Endothelial cell of umbilical vein (primary cell): ENCODE results near the gene BLM. TPM values are rescaled to one million over a fixed set of nuclear protein-coding genes. Genes with fewer than 3 reads are reported as not detected.
A peak's percentile ranks its signal among the peaks of the same experiment; 100 is the strongest.

ENCODE experiments used
- BruUV-seq: library from RNA; stranded (reverse); fragments of 400-500 nt; replicated peaks from 2 replicates; lab custom pipeline; 2021; lab: Mats Ljungman, UMichigan
- CTCF ChIA-PET: fragments of 300-600, 350-600 bp; sonication (Branson Sonifier 250); formaldehyde crosslinking; loops from one replicate; lab custom pipeline; 2021; ENCODE audit warnings: antibody characterized with exemption, inconsistent platforms; lab: Charles Lee
- POLR2A ChIA-PET: fragments of 300-600, 350-600 bp; sonication (Branson Sonifier 250); formaldehyde crosslinking; loops from one replicate; lab custom pipeline; 2021; ENCODE audit warnings: antibody characterized with exemption, inconsistent platforms; lab: Charles Lee
- DNase-seq: peaks from one replicate; pipeline ENCODE4 v3.0.0-alpha.2; 2011; ENCODE audit warnings: low read depth, low spot score
- FAIRE-seq: peaks from 2 replicates; lab custom pipeline; 2011; peaks lifted over from hg19 to GRCh38; lab: Jason Lieb, UNC
- H2AFZ ChIP-seq: 2 replicates; pipeline ENCODE4 v1.6.0; 2012; ENCODE audit warnings: low read depth, low read length, control low read depth, inconsistent platforms
- H3K27ac ChIP-seq: 2 replicates; pipeline ENCODE4 v1.5.1; 2011; ENCODE audit warnings: low read depth, mild to moderate bottlenecking, control low read depth, low read length, moderate library complexity; ENCODE audit not compliant: insufficient read depth
- H3K27me3 ChIP-seq, 2 experiments: 2 replicates each; pipeline versions ENCODE4 v1.6.0 to v1.6.1; 2011; ENCODE audit warnings: low read length in 2 of 2, mixed read lengths in 1 of 2; ENCODE audit not compliant: control insufficient read depth in 2 of 2, insufficient read depth in 2 of 2
- H3K36me3 ChIP-seq, 2 experiments: 2 replicates in 1 of 2; 3 replicates in 1 of 2; pipeline ENCODE4 v1.5.1; 2011; ENCODE audit warnings: low read length in 2 of 2, mild to moderate bottlenecking in 1 of 2, moderate library complexity in 1 of 2; ENCODE audit not compliant: control insufficient read depth in 2 of 2, insufficient read depth in 2 of 2; ENCODE audit errors: extremely low read depth in 1 of 2
- H3K4me1 ChIP-seq: 3 replicates; pipeline ENCODE4 v1.5.1; 2011; ENCODE audit warnings: mild to moderate bottlenecking, low read length; ENCODE audit not compliant: control insufficient read depth, insufficient read depth; ENCODE audit errors: extremely low read depth
- H3K4me2 ChIP-seq: 2 replicates; pipeline ENCODE4 v1.6.1; 2011; ENCODE audit warnings: low read length, control low read depth, mixed read lengths; ENCODE audit not compliant: insufficient read depth
- H3K4me3 ChIP-seq, 3 experiments: fragments of 200-600 bp in 1 of 3; sonication (generic), shearing (Covaris generic) in 1 of 3; replicated peaks in 1 of 3; 2 replicates each; pipeline ENCODE4 v1.5.1; 2011 to 2016; ENCODE audit warnings: control low read depth in 3 of 3, low read length in 3 of 3, mild to moderate bottlenecking in 2 of 3, inconsistent platforms in 1 of 3, low read depth in 1 of 3, moderate library complexity in 1 of 3; ENCODE audit not compliant: insufficient read depth in 1 of 3
- H3K79me2 ChIP-seq: 2 replicates; pipeline ENCODE4 v1.6.0; 2012; ENCODE audit warnings: low read length, inconsistent platforms; ENCODE audit not compliant: control insufficient read depth, insufficient read depth
- H3K9ac ChIP-seq: replicated peaks from 2 replicates; pipeline ENCODE3; 2011; ENCODE audit warnings: low read length, control low read depth; ENCODE audit not compliant: insufficient read depth; ENCODE audit errors: extremely low read depth
- H3K9me1 ChIP-seq: replicated peaks from 3 replicates; pipeline ENCODE4 v1.6.0; 2011; ENCODE audit warnings: mild to moderate bottlenecking, low read length; ENCODE audit not compliant: control insufficient read depth, insufficient read depth; ENCODE audit errors: extremely low read depth
- H3K9me3 ChIP-seq: replicated peaks from 2 replicates; pipeline ENCODE4 v1.5.1; 2012; ENCODE audit warnings: low read length, inconsistent platforms; ENCODE audit not compliant: control insufficient read depth, insufficient read depth
- H4K20me1 ChIP-seq: replicated peaks from 2 replicates; pipeline ENCODE3; 2011; ENCODE audit warnings: mild to moderate bottlenecking, low read length; ENCODE audit not compliant: control insufficient read depth, insufficient read depth; ENCODE audit errors: extremely low read depth
- EZH2 ChIP-seq: IDR thresholded peaks from 2 replicates; pipeline ENCODE4 v1.6.1; 2012; ENCODE audit warnings: borderline replicate concordance, low read depth, mild to moderate bottlenecking, moderate library complexity, low read length, inconsistent platforms; ENCODE audit not compliant: severe bottlenecking
- FOS ChIP-seq: IDR thresholded peaks from 2 replicates; pipeline ENCODE4 v1.6.1; 2011; ENCODE audit warnings: mild to moderate bottlenecking, low read length, moderate library complexity, borderline replicate concordance; ENCODE audit not compliant: insufficient read depth
- GATA2 ChIP-seq: IDR thresholded peaks from 2 replicates; pipeline ENCODE4 v1.7.0; 2011; ENCODE audit warnings: low read depth, mild to moderate bottlenecking, moderate library complexity, mixed read lengths, low read length; ENCODE audit not compliant: insufficient read length, insufficient read depth
- JUN ChIP-seq: IDR thresholded peaks from 2 replicates; pipeline ENCODE4 v1.6.1; 2011; ENCODE audit warnings: borderline replicate concordance, low read depth; ENCODE audit not compliant: insufficient read length, insufficient read depth
- MYC ChIP-seq: IDR thresholded peaks from one replicate; pipeline ENCODE4 v1.6.1; 2011; ENCODE audit warnings: mild to moderate bottlenecking, low read depth, low read length
- POLR2A ChIP-seq: IDR thresholded peaks from 2 replicates; pipeline ENCODE4 v1.6.1; 2012; ENCODE audit warnings: low read depth, mild to moderate bottlenecking, control low read depth, low read length
- POLR2AphosphoS5 ChIP-seq: IDR thresholded peaks from 2 replicates; pipeline ENCODE4 v1.6.1; 2012; ENCODE audit warnings: low read depth, mild to moderate bottlenecking, control low read depth, low read length, moderate library complexity; ENCODE audit not compliant: insufficient read depth
- dilution Hi-C: fragments of 300-500 bp; cut with MboI; formaldehyde crosslinking; loops from one replicate; pipeline ENCODE4 v1.15.0; 2019; ENCODE audit warnings: low sequenced_read_pairs; ENCODE audit not compliant: extremely low pct_ligation_motif_present
- intact Hi-C: fragments of 100-400 bp; cut with micrococcal nuclease; formaldehyde crosslinking; loops from one replicate; pipeline ENCODE4 v1.10.0; 2022
- polyA plus RNA-seq, 4 experiments: library from polyadenylated mRNA; depleted of rRNA in 3 of 4; stranded (reverse) in 3 of 4; unstranded in 1 of 4; fragments of >200 nt; gene quantifications; 2 replicates each; pipeline versions ENCODE4 v1.2.1 to v1.2.3, GENCODE V29; 2011 to 2012; ENCODE audit warnings: missing spikeins in 1 of 4
- total RNA-seq: library from RNA; stranded (reverse); gene quantifications from 2 replicates; pipeline ENCODE4 v1.2.3, GENCODE V29; 2021
- TF ChIP-seq, protein P1 (sequence below), 2 donors: IDR thresholded peaks; 1 replicate in 1 of 2; 2 replicates in 1 of 2; pipeline ENCODE4 v1.5.1; 2011; ENCODE audit warnings: low read length in 2 of 2, mild to moderate bottlenecking in 2 of 2, moderate library complexity in 2 of 2, control low read depth in 1 of 2, inconsistent platforms in 1 of 2, low read depth in 1 of 2; ENCODE audit not compliant: insufficient read depth in 1 of 2; ENCODE audit errors: extremely low read depth in 1 of 2
- TF ChIP-seq, protein P2 (sequence below): IDR thresholded peaks from 2 replicates; pipeline ENCODE4 v1.6.1; 2011; ENCODE audit not compliant: insufficient read depth, insufficient read length

BLM gene
- total and polyA plus RNA-seq, 2 donors (not counting 3 experiments of a cell fraction or from before 2014, with no cell fraction given), result 3.8 to 17.3 TPM

DNA sequence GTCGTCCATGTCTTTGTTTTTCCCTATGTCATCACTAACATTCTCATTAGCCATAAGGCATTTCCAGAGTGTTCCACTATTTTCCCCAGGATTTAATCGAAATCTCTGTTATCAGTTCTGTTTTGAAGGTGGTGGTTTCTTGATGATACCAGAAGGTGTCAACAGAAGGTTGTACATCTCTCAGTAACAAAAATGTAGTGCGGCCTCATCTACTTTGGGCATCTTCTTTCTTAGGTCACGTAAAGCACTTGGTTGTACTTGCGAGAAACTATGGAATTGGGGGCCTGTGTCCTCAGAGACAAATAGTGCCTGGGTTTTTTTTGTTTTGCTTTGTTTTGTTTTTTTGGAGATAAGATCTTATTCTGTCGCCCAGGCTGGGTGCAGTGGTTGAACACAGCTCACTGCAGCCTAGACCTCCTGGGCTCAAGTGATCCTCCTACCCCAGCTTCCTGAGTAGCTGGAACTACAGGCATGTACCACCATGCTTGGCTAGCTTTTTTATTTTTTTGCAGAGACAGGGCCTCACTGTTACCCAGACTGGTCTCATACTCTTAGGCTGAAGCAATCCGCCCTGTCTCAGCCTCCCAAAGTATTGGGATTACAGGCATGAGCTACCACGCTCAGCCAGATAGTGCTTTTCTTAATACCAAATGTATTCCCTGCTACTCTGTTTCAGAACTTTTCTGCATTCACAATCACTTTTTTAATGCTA is 90.1 kb downstream of the BLM start:
- H2AFZ ChIP-seq, result no peak overlapping the region
- no peak overlapping the region for H3K9ac ChIP-seq
- no peaks in the 10 kb centered on the region for H3K79me2 ChIP-seq
- H3K4me2 ChIP-seq, result no peak overlapping the region
- POLR2A ChIA-PET, result no interaction called here
- TF ChIP-seq GATA2, result no peak
- no peak for TF ChIP-seq FOS
- no peak for TF ChIP-seq MYC
- TF ChIP-seq, protein P1, sequence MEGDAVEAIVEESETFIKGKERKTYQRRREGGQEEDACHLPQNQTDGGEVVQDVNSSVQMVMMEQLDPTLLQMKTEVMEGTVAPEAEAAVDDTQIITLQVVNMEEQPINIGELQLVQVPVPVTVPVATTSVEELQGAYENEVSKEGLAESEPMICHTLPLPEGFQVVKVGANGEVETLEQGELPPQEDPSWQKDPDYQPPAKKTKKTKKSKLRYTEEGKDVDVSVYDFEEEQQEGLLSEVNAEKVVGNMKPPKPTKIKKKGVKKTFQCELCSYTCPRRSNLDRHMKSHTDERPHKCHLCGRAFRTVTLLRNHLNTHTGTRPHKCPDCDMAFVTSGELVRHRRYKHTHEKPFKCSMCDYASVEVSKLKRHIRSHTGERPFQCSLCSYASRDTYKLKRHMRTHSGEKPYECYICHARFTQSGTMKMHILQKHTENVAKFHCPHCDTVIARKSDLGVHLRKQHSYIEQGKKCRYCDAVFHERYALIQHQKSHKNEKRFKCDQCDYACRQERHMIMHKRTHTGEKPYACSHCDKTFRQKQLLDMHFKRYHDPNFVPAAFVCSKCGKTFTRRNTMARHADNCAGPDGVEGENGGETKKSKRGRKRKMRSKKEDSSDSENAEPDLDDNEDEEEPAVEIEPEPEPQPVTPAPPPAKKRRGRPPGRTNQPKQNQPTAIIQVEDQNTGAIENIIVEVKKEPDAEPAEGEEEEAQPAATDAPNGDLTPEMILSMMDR (IDR thresholded peaks at IDR 0.05; ENCODE audit: extremely low read depth in 1 of 2, insufficient read depth in 1 of 2, low read depth in 1 of 2, low read length in 2 of 2), result no peak
- no peak for TF ChIP-seq JUN
- TF ChIP-seq, protein P2, sequence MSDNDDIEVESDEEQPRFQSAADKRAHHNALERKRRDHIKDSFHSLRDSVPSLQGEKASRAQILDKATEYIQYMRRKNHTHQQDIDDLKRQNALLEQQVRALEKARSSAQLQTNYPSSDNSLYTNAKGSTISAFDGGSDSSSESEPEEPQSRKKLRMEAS, result no peak
- no peak for TF ChIP-seq EZH2
- no peak for TF ChIP-seq POLR2AphosphoS5
- TF ChIP-seq POLR2A, result no peak
- BruUV-seq, result no TSS peak
- H3K4me3 ChIP-seq, result no peak overlapping the region
- FAIRE-seq, result peak; percentile 37
- dilution Hi-C loops (no loop called here), intact Hi-C loops (no loop called here)
- peaks cover 0 to 6% of the 10 kb centered on the region in 2 experiments for H3K36me3 ChIP-seq
- DNase-seq, result no peak
- H3K27me3 ChIP-seq, result no peaks in the 10 kb centered on the region
- no peaks in the 10 kb centered on the region for H4K20me1 ChIP-seq
- no peaks in the 10 kb centered on the region for H3K9me1 ChIP-seq
- H3K9me3 ChIP-seq, result no peaks in the 10 kb centered on the region
- no peaks in the 10 kb centered on the region for H3K4me1 ChIP-seq
- CTCF ChIA-PET, result no interaction called here
- no peak overlapping the region for H3K27ac ChIP-seq
